ENCODE measurements around the gene SUN1. TPM values are rescaled to one million over a fixed set of nuclear protein-coding genes. Genes with fewer than 3 reads are reported as not detected.

SUN1 gene
- total and polyA plus RNA-seq, 8 donors, result 101 to 182 (median 154) TPM

DNA sequence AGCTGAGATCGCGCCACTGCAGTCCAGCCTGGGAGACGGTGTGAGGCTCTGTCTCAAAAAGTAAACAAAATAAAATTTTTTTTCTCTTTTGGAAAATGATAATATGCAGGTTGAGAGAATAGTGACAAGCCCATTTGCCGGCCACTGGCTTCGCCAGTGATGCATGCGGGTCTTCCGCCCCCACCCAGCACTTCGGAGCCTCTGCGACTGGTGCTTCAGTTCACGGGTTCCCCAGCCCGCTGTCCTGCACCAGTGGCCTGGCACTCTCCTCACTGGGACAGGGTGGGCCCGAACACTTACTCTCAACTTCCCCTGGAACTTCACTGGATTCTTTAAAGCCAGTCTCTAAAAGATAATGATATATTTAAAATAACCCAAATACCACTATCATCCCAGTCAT lies 2.7 kb downstream of the SUN1 start:
- Histone ChIP-seq H3K27ac (peak overlapping the region in 1 of 2 donors; percentile 26), H3K36me3 (peaks cover 0 to 22% of the 10 kb centered on the region in 2 donors), H3K27me3 (no peaks in the 10 kb centered on the region), H3K4me1 (peaks cover 12 to 39% of the 10 kb centered on the region in 2 donors), H3K9me3 (no peaks in the 10 kb centered on the region), H3K4me3 (no peak overlapping the region)
- DNase-seq (peak in 1 of 4 donors; percentile 71), ATAC-seq (no peak)
- no peak for TF ChIP-seq CTCF (IDR thresholded peaks at IDR 0.05)
- intact Hi-C loops (cut with DNase I), result no loop called here

DNA sequence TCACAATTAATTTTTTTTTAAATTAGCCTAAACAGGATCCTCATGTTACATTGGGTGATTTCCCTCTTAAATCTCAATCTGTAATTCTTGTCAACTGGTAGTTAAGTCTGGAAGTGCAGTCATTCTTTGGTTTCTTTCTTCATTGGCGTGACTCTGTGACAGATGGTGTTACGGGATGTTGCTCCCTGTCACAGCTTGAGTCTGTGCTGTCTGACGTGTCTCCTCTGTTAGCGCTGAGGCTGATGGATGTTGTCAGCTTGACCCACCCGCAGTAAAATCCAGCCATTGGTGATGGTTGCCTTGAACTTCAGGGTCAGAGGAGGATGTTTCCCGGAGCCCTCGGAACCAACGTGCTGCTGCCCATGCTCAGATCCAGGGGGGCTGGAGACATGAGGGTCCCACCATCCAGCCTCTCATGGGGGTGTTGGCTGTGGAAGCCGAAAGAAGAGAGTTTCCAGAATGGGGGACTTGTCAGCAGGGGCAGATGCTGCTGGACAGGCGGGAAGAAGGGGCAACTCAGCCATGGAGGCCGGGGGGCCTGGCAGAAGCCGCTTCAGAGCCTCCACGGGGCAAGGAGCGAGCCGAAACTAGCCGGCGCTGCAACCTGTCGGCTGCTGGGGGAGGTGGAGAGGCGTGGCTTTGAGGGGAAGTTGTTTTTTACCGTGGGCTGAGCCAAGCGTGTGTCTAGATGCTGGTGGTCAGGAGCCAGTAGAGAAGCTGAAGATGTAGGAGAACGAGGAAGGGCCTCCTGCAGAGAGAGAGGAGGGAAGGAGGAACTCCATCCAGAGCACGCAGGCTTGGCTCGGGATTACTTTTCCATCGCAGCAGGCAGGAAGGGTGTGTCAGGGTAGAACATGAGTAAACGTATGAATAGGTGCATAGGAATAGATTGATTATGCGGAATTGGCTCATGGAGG lies 3.5 kb downstream of the SUN1 start:
- no peak for TF ChIP-seq CTCF (IDR thresholded peaks at IDR 0.05)
- H3K27me3 ChIP-seq, result no peaks in the 10 kb centered on the region
- DNase-seq (peak in 1 of 4 donors; percentile 61), ATAC-seq (no peak)
- H3K4me1 ChIP-seq, result peaks cover 9 to 32% of the 10 kb centered on the region in 2 donors
- peak overlapping the region in 1 of 2 donors; percentile 35 for H3K27ac ChIP-seq
- H3K9me3 ChIP-seq, result no peaks in the 10 kb centered on the region
- no peak overlapping the region for H3K4me3 ChIP-seq
- intact Hi-C loops (cut with DNase I), result no loop called here
- peaks cover 0 to 26% of the 10 kb centered on the region in 2 donors for H3K36me3 ChIP-seq

- Histone ChIP-seq H3K4me3 (no peak overlapping the region), H3K9me3 (no peaks in the 10 kb centered on the region), H3K27ac (peak overlapping the region in 1 of 2 donors; percentile 35), H3K36me3 (peaks cover 0 to 30% of the 10 kb centered on the region in 2 donors), H3K4me1 (peaks cover 2 to 25% of the 10 kb centered on the region in 2 donors), H3K27me3 (no peaks in the 10 kb centered on the region)
- DNase-seq (peak in 1 of 4 donors; percentile 3), ATAC-seq (no peak)
- TF ChIP-seq CTCF (IDR thresholded peaks at IDR 0.05), result peak in 1 of 2 donors; percentile 11
- intact Hi-C loops (cut with DNase I), result no loop called here
Observed at GRCh38 chr7:836429-836828, 4.2 kb downstream of the SUN1 start.

DNA sequence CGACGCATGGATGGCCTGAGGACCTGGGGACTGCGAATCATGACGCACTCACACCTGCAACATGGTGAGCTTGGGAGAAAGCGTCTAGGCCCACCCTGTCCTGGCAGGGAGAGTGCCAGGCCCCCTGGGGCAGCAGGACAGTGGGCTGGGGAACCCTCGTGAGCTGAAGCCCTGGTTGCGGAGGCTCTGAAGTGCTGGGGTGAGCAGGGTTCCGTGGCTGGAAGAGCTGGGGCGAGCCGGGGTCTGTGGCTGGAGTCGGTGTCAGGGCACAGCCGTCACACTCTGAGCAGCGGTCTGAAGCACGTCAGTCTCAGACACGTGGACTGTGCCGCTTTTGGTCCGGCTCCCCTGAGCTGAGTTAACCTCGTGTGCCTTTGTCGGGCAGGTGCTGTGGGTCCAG lies 4.7 kb downstream of the SUN1 start:
- no peak overlapping the region for H3K4me3 ChIP-seq
- peaks cover 0 to 36% of the 10 kb centered on the region in 2 donors for H3K36me3 ChIP-seq
- H3K9me3 ChIP-seq, result no peaks in the 10 kb centered on the region
- intact Hi-C loops (cut with DNase I), result no loop called here
- H3K4me1 ChIP-seq, result peaks cover 0 to 19% of the 10 kb centered on the region in 2 donors
- ATAC-seq (no peak), DNase-seq (peak in 1 of 4 donors; percentile 49)
- H3K27me3 ChIP-seq, result no peaks in the 10 kb centered on the region
- TF ChIP-seq CTCF (IDR thresholded peaks at IDR 0.05), result no peak
- peak overlapping the region in 1 of 2 donors; percentile 35 for H3K27ac ChIP-seq

DNA sequence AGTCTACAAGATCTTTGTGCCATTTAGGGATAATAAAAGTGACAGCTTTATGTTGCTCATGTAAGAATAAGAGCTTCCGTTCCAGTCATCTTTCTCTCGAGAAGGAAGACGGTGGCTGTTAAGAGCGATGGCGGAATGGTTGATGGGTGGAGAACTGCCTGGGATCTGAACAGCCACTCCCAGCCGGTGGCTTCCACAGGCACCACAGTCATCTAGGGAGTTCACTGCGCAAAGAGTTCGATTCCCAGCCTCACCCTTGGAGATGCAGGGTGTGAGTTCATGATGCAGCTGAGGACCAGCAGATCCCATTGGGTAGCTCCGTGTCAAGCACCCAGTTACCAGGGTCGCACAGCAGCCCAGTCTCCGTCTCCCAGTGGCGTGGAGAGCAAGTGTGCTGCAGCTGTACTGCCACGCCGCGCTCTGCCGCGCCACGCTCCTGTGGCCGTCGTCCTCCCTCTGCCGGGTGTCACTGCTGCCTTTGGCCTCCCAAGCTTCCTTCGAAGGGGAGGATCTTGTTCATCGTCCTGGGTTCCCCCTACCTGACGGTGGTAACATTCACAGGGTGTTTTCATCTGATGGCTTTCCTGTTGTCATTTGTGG lies 7.8 kb downstream of the SUN1 start:
- H3K27ac ChIP-seq, result no peak overlapping the region

More for the DNA sequence above, 7.8 kb downstream of the SUN1 start:
- intact Hi-C loops (cut with DNase I), result no loop called here
- Histone ChIP-seq H3K4me3 (no peak overlapping the region), H3K36me3 (peaks cover 0 to 60% of the 10 kb centered on the region in 2 donors), H3K9me3 (no peaks in the 10 kb centered on the region), H3K27me3 (no peaks in the 10 kb centered on the region), H3K4me1 (peaks cover 0 to 6% of the 10 kb centered on the region in 2 donors)
- no peak for TF ChIP-seq CTCF (IDR thresholded peaks at IDR 0.05)
- no peak for ATAC-seq
- peak in 1 of 4 donors; percentile 44 for DNase-seq
